Uterus (tissue), 4 donors: ENCODE measurements around the gene PTGER1. TPM values are rescaled to one million over a fixed set of nuclear protein-coding genes. Genes with fewer than 3 reads are reported as not detected.

Experiments
- DNase-seq, 2 donors: peaks; one replicate each; pipeline ENCODE4 v3.0.0-alpha.2; 2019 to 2020
- H3K27ac ChIP-seq, 2 donors: fragments of 200-600 bp; sonication (generic); 1 replicate in 1 of 2; 2 replicates in 1 of 2; pipeline ENCODE4 v1.5.1; 2016 to 2018
- H3K27me3 ChIP-seq, 2 donors: fragments of 200-600 bp; sonication (generic); one replicate each; pipeline ENCODE4 v1.5.1; 2018 to 2019; ENCODE audit warnings: control low read depth in 1 of 2
- H3K36me3 ChIP-seq, 2 donors: fragments of 200-600 bp; sonication (generic); one replicate each; pipeline ENCODE4 v1.5.1; 2019; ENCODE audit warnings: control low read depth in 1 of 2
- H3K4me1 ChIP-seq, 2 donors: fragments of 200-600 bp; sonication (generic); one replicate each; pipeline ENCODE4 v1.5.1; 2018 to 2019; ENCODE audit warnings: control low read depth in 1 of 2
- H3K4me3 ChIP-seq, 2 donors: fragments of 200-600 bp; sonication (generic); 1 replicate in 1 of 2; 2 replicates in 1 of 2; pipeline ENCODE4 v1.5.1; 2018 to 2019; ENCODE audit warnings: mild to moderate bottlenecking in 1 of 2
- H3K9me3 ChIP-seq, 2 donors: fragments of 200-600 bp; sonication (generic); one replicate each; pipeline ENCODE4 v1.5.1; 2019; ENCODE audit warnings: control low read depth in 1 of 2
- CTCF ChIP-seq, 4 experiments: fragments of 200-600 bp in 2 of 4; fragments of 450-650 bp in 2 of 4; sonication (generic) in 2 of 4; IDR thresholded peaks; one replicate each; pipeline ENCODE4 v1.5.1; 2016 to 2019; ENCODE audit warnings: antibody characterized with exemption in 4 of 4, mild to moderate bottlenecking in 2 of 4, moderate library complexity in 1 of 4
- POLR2A ChIP-seq, 2 donors: fragments of 450-650 bp; IDR thresholded peaks; one replicate each; pipeline ENCODE4 v1.6.1; 2016; ENCODE audit warnings: antibody characterized with exemption in 2 of 2, mild to moderate bottlenecking in 1 of 2, moderate library complexity in 1 of 2
- intact Hi-C: fragments of 100-400 bp; cut with DNase I; formaldehyde crosslinking; loops from one replicate; pipeline ENCODE4 v1.15.1; 2023; ENCODE audit warnings: low total_unique reads
- total RNA-seq, 4 donors: library from RNA; depleted of rRNA in 3 of 4; stranded (reverse); fragments of >200 nt in 3 of 4; gene quantifications; one replicate each; pipeline versions ENCODE4 v1.1.0 to v1.2.4, GENCODE V29; 2014 to 2023
- donor health status: DM: yes; HTN: yes; CAD: no.

PTGER1 gene
- total RNA-seq, 4 donors from 2014 or later: 0.30 to 1.2 TPM; not detected in 2

DNA sequence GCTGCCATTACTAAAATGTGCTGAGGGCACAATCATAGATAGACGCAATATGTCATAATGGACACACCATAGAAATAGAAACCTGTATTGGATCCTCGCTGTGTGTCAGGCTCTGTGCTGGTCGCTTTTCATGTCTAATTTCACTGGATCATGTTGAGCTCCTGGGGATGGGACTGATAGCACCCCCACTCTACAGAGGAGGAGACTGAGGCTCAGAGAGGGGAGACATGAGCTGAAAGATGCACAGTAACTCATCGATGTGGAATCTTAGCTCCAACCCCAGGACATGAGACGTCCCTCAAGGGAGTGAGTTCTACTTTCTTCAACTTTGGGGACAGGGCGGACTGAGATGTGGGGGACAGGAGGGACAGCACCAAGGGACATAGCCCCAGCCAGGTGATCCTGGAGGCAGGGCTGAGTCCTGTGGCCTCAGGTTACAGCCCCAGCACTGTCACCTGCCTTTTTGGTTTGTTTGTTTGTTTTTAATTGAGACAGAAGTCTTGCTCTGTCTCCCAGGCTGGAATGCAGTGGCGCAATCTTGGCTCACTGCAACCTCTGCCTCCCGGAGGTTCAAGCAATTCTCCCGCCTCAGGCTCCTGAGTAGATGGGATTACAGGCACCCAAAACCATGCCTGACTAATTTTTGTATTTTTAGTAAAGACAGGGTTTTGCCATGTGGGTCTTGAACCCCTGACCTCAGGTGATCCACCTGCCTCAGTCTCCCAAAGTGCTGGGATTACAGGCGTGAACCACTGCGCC lies 27.4 kb upstream of the PTGER1 start:
- intact Hi-C loops: no loop called here
- H3K4me1 ChIP-seq: no peaks in the 10 kb centered on the region
- H3K9me3 ChIP-seq: no peaks in the 10 kb centered on the region
- no peaks in the 10 kb centered on the region for H3K36me3 ChIP-seq
- no peak for DNase-seq
- TF ChIP-seq CTCF (IDR thresholded peaks at IDR 0.05): no peak
- no peak for TF ChIP-seq POLR2A (IDR thresholded peaks at IDR 0.05)
- no peak overlapping the region for H3K27ac ChIP-seq
- H3K27me3 ChIP-seq: no peaks in the 10 kb centered on the region
- no peak overlapping the region for H3K4me3 ChIP-seq

DNA sequence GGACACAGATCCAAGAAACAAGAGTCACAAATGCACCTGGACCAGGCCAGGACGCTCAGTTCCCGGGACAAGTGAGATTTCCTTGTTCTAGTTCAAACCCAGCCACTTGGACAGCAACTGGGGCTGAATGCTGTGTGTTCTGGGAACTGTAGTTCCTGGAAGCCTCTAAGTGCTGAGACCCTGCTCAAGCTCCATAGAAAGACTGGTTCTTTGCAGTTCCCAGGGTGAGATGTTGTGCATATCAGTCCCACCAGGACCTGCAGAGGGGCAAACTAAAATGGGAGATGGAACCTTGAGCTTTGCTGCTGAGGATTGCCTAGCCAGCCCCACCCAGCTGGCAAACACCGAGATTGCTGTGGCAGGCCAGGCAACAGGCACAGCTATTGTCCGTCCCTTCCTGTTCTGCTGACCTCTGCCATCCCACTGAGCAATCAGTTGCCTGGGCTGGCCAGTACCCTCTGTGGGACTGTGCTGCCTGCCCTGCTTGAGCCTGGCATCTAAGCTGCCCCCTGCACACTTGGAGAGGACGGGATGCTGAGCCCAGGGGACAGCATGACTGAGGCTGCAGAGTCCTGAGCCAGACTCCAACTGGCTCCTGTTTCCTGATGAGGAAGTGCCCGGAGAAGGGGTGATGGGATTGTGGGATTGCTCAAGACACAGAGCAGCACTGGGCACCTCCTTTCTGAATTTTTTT lies 22.2 kb upstream of the PTGER1 start:
- Histone ChIP-seq H3K27ac (peak overlapping the region in 1 of 2 donors; percentile 80), H3K9me3 (no peaks in the 10 kb centered on the region)
- intact Hi-C loops: no loop called here

GRCh38 chr19:14496834-14497227 lies 21.7 kb upstream of the PTGER1 start:
- no peaks in the 10 kb centered on the region for H3K9me3 ChIP-seq
- peak overlapping the region; percentile 65 to 99 for H3K4me3 ChIP-seq
- intact Hi-C loops: no loop called here
- no peaks in the 10 kb centered on the region for H3K27me3 ChIP-seq
- TF ChIP-seq POLR2A (IDR thresholded peaks at IDR 0.05) (no peak), CTCF (IDR thresholded peaks at IDR 0.05) (no peak)
- DNase-seq: no peak
- peak overlapping the region; percentile 63 to 80 for H3K27ac ChIP-seq
- peaks cover 0 to 4% of the 10 kb centered on the region in 2 donors for H3K4me1 ChIP-seq
- H3K36me3 ChIP-seq: no peaks in the 10 kb centered on the region

More for the DNA sequence above, 22.2 kb upstream of the PTGER1 start:
- Histone ChIP-seq H3K4me1 (peaks cover 0 to 4% of the 10 kb centered on the region in 2 donors), H3K4me3 (no peak overlapping the region), H3K36me3 (no peaks in the 10 kb centered on the region), H3K27me3 (no peaks in the 10 kb centered on the region)
- no peak for DNase-seq
- TF ChIP-seq CTCF (IDR thresholded peaks at IDR 0.05) (no peak), POLR2A (IDR thresholded peaks at IDR 0.05) (no peak)

DNA sequence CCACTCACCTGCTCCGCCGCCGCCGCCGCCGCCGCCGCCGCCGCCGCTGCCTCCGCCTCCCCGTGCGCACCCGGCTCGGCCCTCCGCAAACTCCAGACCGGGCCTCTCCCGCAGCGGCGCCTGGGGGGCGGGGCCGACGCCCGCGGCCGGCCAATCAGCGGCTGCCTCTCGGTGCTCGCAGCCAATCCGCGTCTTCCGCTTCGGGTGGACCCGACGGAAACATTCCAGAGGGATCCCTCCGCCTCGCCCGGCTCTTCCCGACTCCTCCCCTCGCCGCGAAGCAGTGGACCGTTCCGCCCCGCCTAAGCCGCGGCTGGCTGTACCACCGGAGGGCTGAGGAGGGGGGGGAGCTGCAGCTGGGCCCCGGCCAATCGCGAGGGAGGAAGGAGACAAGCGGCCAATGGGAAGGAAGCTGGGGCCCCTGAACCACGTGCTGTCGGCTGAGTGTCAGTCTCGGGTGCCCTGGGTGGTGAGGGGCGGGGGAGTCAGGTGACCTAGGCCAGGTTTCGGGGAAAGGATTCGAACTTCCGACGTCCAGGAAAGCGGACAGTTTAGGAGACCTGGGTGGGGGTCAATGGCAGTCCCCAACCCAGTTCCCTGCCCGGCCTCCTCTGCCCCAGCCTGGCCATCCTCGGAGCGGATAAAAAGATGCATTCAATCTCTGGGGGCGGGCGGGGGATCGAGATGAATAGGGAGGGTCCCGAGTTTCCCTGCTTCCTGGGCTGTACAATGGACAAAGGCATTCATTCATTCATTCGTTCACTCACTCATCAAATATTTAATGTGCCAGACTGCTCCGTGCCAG lies 21.1 kb upstream of the PTGER1 start, which contains the start of gene GIPC1:
GIPC1 (minus strand) TSS at position 99 of the 805 bp plus-strand sequence. CDS start 13,151 bp downstream, outside the sequence.
- DNase-seq: peak; percentile 96 to 98

More for the DNA sequence above, 21.1 kb upstream of the PTGER1 start, which contains the start of gene GIPC1:
- H3K4me1 ChIP-seq: peaks cover 0 to 4% of the 10 kb centered on the region in 2 donors
- H3K27ac ChIP-seq: peak within 1 kb of the TSS; percentile 65 to 80
- H3K4me3 ChIP-seq: peak within 1 kb of the TSS; percentile 65 to 99
- H3K36me3 ChIP-seq: no peaks in the 10 kb centered on the region
- H3K9me3 ChIP-seq: no peaks in the 10 kb centered on the region
- TF ChIP-seq CTCF (IDR thresholded peaks at IDR 0.05): no peak
- TF ChIP-seq POLR2A (IDR thresholded peaks at IDR 0.05): peak; percentile 45 to 68
- intact Hi-C loops: no loop called here
- H3K27me3 ChIP-seq: no peaks in the 10 kb centered on the region
